Keratinocyte (primary cell): Measurements from ENCODE around the gene MGAT1. TPM values are rescaled to one million over a fixed set of nuclear protein-coding genes. Genes with fewer than 3 reads are reported as not detected.
"Not testable (repeated sequence)": the region's sequence is repeated elsewhere in the genome, so short reads cannot be mapped to it uniquely, and the experiment has no call there.

ENCODE experiments used
- DNase-seq: peaks from one replicate; pipeline ENCODE4 v3.0.0-alpha.2; 2011; ENCODE audit warnings: low read depth, missing footprints, low spot score
- FAIRE-seq: peaks from 2 replicates; lab custom pipeline; 2011; peaks lifted over from hg19 to GRCh38; lab: Jason Lieb, UNC
- H2AFZ ChIP-seq: 2 replicates; pipeline ENCODE4 v1.6.0; 2012; ENCODE audit warnings: low read length, control low read depth, inconsistent platforms; ENCODE audit not compliant: control insufficient read depth
- H3K27ac ChIP-seq: 2 replicates; pipeline ENCODE4 v1.5.1; 2011; ENCODE audit warnings: low read length; ENCODE audit not compliant: control insufficient read depth, insufficient read depth
- H3K27me3 ChIP-seq: 3 replicates; pipeline ENCODE4 v1.6.0; 2011; ENCODE audit warnings: low read length; ENCODE audit not compliant: control insufficient read depth, insufficient read depth; ENCODE audit errors: extremely low read depth
- H3K36me3 ChIP-seq, 2 experiments: 2 replicates in 1 of 2; 3 replicates in 1 of 2; pipeline ENCODE4 v1.5.1; 2011; ENCODE audit warnings: low read length in 2 of 2, mild to moderate bottlenecking in 1 of 2; ENCODE audit not compliant: control insufficient read depth in 2 of 2, insufficient read depth in 2 of 2; ENCODE audit errors: extremely low read depth in 1 of 2
- H3K4me1 ChIP-seq: 3 replicates; pipeline ENCODE4 v1.5.1; 2011; ENCODE audit warnings: low read length; ENCODE audit not compliant: control insufficient read depth, insufficient read depth; ENCODE audit errors: extremely low read depth
- H3K4me2 ChIP-seq: 3 replicates; pipeline ENCODE4 v1.6.0; 2011; ENCODE audit warnings: low read depth, low read length; ENCODE audit not compliant: control insufficient read depth, insufficient read depth; ENCODE audit errors: extremely low read depth
- H3K4me3 ChIP-seq, 3 experiments: fragments of 200-600 bp in 1 of 3; sonication (generic) in 1 of 3; 2 replicates in 2 of 3; 3 replicates in 1 of 3; pipeline ENCODE4 v1.5.1; 2011 to 2016; ENCODE audit warnings: low read length in 3 of 3, mild to moderate bottlenecking in 3 of 3, control low read depth in 2 of 3, inconsistent platforms in 1 of 3, low read depth in 1 of 3, mixed read lengths in 1 of 3, mixed run types in 1 of 3, moderate library complexity in 1 of 3; ENCODE audit not compliant: control insufficient read depth in 2 of 3, insufficient read depth in 2 of 3; ENCODE audit errors: extremely low read depth in 1 of 3
- H3K79me2 ChIP-seq: 2 replicates; pipeline ENCODE4 v1.6.0; 2012; ENCODE audit warnings: low read length; ENCODE audit not compliant: control insufficient read depth, insufficient read depth
- H3K9ac ChIP-seq: 3 replicates; pipeline ENCODE4 v1.6.0; 2011; ENCODE audit warnings: low read length; ENCODE audit not compliant: control insufficient read depth, insufficient read depth; ENCODE audit errors: extremely low read depth
- H3K9me1 ChIP-seq: 3 replicates; pipeline ENCODE4 v1.6.0; 2011; ENCODE audit warnings: low read length; ENCODE audit not compliant: control insufficient read depth, insufficient read depth; ENCODE audit errors: extremely low read depth
- H3K9me3 ChIP-seq: 2 replicates; pipeline ENCODE4 v1.5.1; 2012; ENCODE audit warnings: low read depth, low read length; ENCODE audit not compliant: control insufficient read depth
- H4K20me1 ChIP-seq: 3 replicates; pipeline ENCODE4 v1.6.0; 2011; ENCODE audit warnings: low read length; ENCODE audit not compliant: control insufficient read depth, insufficient read depth; ENCODE audit errors: extremely low read depth
- CTCF ChIP-seq, 3 experiments: IDR thresholded peaks in 1 of 3; conservative IDR thresholded peaks in 1 of 3; optimal IDR thresholded peaks in 1 of 3; 2 replicates in 2 of 3; 3 replicates in 1 of 3; pipeline versions ENCODE3 to v1.5.1; 2011; ENCODE audit warnings: low read length in 3 of 3, mild to moderate bottlenecking in 3 of 3, moderate library complexity in 2 of 3, control low read depth in 1 of 3, inconsistent platforms in 1 of 3; ENCODE audit not compliant: insufficient read depth in 2 of 3; ENCODE audit errors: extremely low read depth in 1 of 3
- EZH2 ChIP-seq: IDR thresholded peaks from one replicate; pipeline ENCODE4 v1.6.1; 2012; ENCODE audit warnings: inconsistent platforms, mild to moderate bottlenecking, low read length, moderate library complexity
- dilution Hi-C: fragments of 300-500 bp; cut with MboI; formaldehyde crosslinking; loops from one replicate; pipeline ENCODE4 v1.7.0; 2020; ENCODE audit warnings: low sequenced_read_pairs; ENCODE audit not compliant: extremely low pct_ligation_motif_present
- polyA plus RNA-seq, 5 experiments: library from polyadenylated mRNA; depleted of rRNA in 3 of 5; stranded (reverse) in 3 of 5; stranded (forward) in 1 of 5; unstranded in 1 of 5; fragments of >200 nt; gene quantifications; 1 replicate in 1 of 5; 2 replicates in 3 of 5; 3 replicates in 1 of 5; pipeline versions ENCODE4 v1.2.1 to v1.2.3, GENCODE V29; 2011 to 2012; ENCODE audit warnings: missing spikeins in 2 of 5, low read depth in 1 of 5, low replicate concordance in 1 of 5

The MGAT1 gene
- polyA plus RNA-seq, 1 donor (not counting 4 experiments of a cell fraction or from before 2014, with no cell fraction given), result 80.3 TPM

GRCh38 chr5:180790524-180790923 is 12.1 kb downstream of the MGAT1 start:
- peaks cover 17% of the 10 kb centered on the region for H4K20me1 ChIP-seq

GRCh38 chr5:180790020-180790419 is 12.6 kb downstream of the MGAT1 start:
- peaks cover 19% of the 10 kb centered on the region for H3K4me1 ChIP-seq
- no peak overlapping the region for H2AFZ ChIP-seq
- DNase-seq, result no peak
- H3K27me3 ChIP-seq, result no peaks in the 10 kb centered on the region
- no peak overlapping the region for H3K27ac ChIP-seq
- H3K9ac ChIP-seq, result no peak overlapping the region
- TF ChIP-seq EZH2 (no peak), CTCF (optimal IDR thresholded peaks at IDR 0.05 in 1 of 3, IDR thresholded peaks at IDR 0.05 in 1 of 3, conservative IDR thresholded peaks at IDR 0.05 in 1 of 3; ENCODE audit: extremely low read depth in 1 of 3, insufficient read depth in 2 of 3, low read length in 3 of 3) (peak in 2 of 3 experiments; percentile 17 to 35)
- FAIRE-seq, result no peak
- dilution Hi-C loops, result no loop called here
- H3K36me3 ChIP-seq, result peaks cover 9 to 23% of the 10 kb centered on the region in 2 experiments
- no peaks in the 10 kb centered on the region for H3K9me1 ChIP-seq
- H3K4me3 ChIP-seq, result no peak overlapping the region
- no peaks in the 10 kb centered on the region for H3K9me3 ChIP-seq
- peaks cover 17% of the 10 kb centered on the region for H4K20me1 ChIP-seq
- no peak overlapping the region for H3K4me2 ChIP-seq
- H3K79me2 ChIP-seq, result peaks cover 50% of the 10 kb centered on the region

More at GRCh38 chr5:180790524-180790923, 12.1 kb downstream of the MGAT1 start:
- Histone ChIP-seq H3K4me2 (no peak overlapping the region), H3K27ac (no peak overlapping the region), H3K36me3 (peaks cover 10 to 25% of the 10 kb centered on the region in 2 experiments), H3K9me1 (no peaks in the 10 kb centered on the region), H3K27me3 (no peaks in the 10 kb centered on the region), H3K4me1 (peaks cover 14% of the 10 kb centered on the region), H3K4me3 (no peak overlapping the region), H2AFZ (no peak overlapping the region), H3K9ac (no peak overlapping the region), H3K79me2 (peaks cover 55% of the 10 kb centered on the region), H3K9me3 (no peaks in the 10 kb centered on the region)
- DNase-seq (no peak), FAIRE-seq (no peak)
- no peak for TF ChIP-seq EZH2
- TF ChIP-seq CTCF (optimal IDR thresholded peaks at IDR 0.05 in 1 of 3, IDR thresholded peaks at IDR 0.05 in 1 of 3, conservative IDR thresholded peaks at IDR 0.05 in 1 of 3; ENCODE audit: extremely low read depth in 1 of 3, insufficient read depth in 2 of 3, low read length in 3 of 3), result no peak
- dilution Hi-C loops, result no loop called here

- H2AFZ ChIP-seq, H3K4me3 ChIP-seq, H3K9me3 ChIP-seq, H3K9me1 ChIP-seq, dilution Hi-C loops, H3K27me3 ChIP-seq, H3K27ac ChIP-seq, FAIRE-seq, H3K9ac ChIP-seq, H3K4me2 ChIP-seq, DNase-seq: not testable (repeated sequence)
- Histone ChIP-seq H3K4me1 (peaks cover 19% of the 10 kb centered on the region), H3K36me3 (peaks cover 9 to 23% of the 10 kb centered on the region in 2 experiments), H4K20me1 (peaks cover 17% of the 10 kb centered on the region), H3K79me2 (peaks cover 38% of the 10 kb centered on the region)
Observed at GRCh38 chr5:180788651-180789410, 13.8 kb downstream of the MGAT1 start.
